GM12875 (cell line): ENCODE results near the gene SLC13A5.

Experiments used
- H3K4me3 ChIP-seq: one replicate; pipeline ENCODE4 v1.5.1; 2011; ENCODE audit warnings: low read depth, low read length, control low read depth
- CTCF ChIP-seq: IDR thresholded peaks from 2 replicates; pipeline ENCODE4 v1.5.1; 2011; ENCODE audit warnings: low read depth, mild to moderate bottlenecking, control low read depth, inconsistent platforms, low read length, moderate library complexity, borderline replicate concordance; ENCODE audit not compliant: insufficient read depth

The SLC13A5 gene

GRCh38 chr17:6643451-6644125 is 69.6 kb downstream of the SLC13A5 start:
- no peak for TF ChIP-seq CTCF
- H3K4me3 ChIP-seq = no peak overlapping the region

- TF ChIP-seq CTCF = no peak
- no peak overlapping the region for H3K4me3 ChIP-seq
Observed at GRCh38 chr17:6642592-6642991, 70.6 kb downstream of the SLC13A5 start.

GRCh38 chr17:6641247-6641863 is 71.8 kb downstream of the SLC13A5 start:
- no peak for TF ChIP-seq CTCF
- H3K4me3 ChIP-seq = peak overlapping the region; percentile 69

- TF ChIP-seq CTCF = no peak
- peak within 1 kb of the TSS; percentile 69 for H3K4me3 ChIP-seq
Observed at GRCh38 chr17:6640536-6641246, 72.5 kb downstream of the SLC13A5 start, which contains the start of the genes KIAA0753 and TXNDC17. KIAA0753 (minus strand) TSS chr17:6640711; CDS start chr17:6635103, 5,608 bp downstream. TXNDC17 (plus strand) TSS chr17:6641060; CDS start chr17:6641083, 23 bp downstream.

GRCh38 chr17:6639586-6640535 is 73.3 kb downstream of the SLC13A5 start:
- TF ChIP-seq CTCF = no peak

GRCh38 chr17:6639014-6639585 is 74.1 kb downstream of the SLC13A5 start:
- TF ChIP-seq CTCF = no peak
- peak overlapping the region; percentile 69 for H3K4me3 ChIP-seq

More at GRCh38 chr17:6639586-6640535, 73.3 kb downstream of the SLC13A5 start:
- peak overlapping the region; percentile 69 for H3K4me3 ChIP-seq
